Germinal center (tissue), 1 donor: ENCODE measurements around the gene TMEM254.
"Not testable (repeated sequence)": the region's sequence is repeated elsewhere in the genome, so short reads cannot be mapped to it uniquely, and the experiment has no call there.

Experiments used
- DNase-seq: peaks from one replicate; pipeline ENCODE4 v3.0.0; 2012; ENCODE audit warnings: mixed read lengths, low spot score

Gene TMEM254, protein sequence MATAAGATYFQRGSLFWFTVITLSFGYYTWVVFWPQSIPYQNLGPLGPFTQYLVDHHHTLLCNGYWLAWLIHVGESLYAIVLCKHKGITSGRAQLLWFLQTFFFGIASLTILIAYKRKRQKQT

DNA sequence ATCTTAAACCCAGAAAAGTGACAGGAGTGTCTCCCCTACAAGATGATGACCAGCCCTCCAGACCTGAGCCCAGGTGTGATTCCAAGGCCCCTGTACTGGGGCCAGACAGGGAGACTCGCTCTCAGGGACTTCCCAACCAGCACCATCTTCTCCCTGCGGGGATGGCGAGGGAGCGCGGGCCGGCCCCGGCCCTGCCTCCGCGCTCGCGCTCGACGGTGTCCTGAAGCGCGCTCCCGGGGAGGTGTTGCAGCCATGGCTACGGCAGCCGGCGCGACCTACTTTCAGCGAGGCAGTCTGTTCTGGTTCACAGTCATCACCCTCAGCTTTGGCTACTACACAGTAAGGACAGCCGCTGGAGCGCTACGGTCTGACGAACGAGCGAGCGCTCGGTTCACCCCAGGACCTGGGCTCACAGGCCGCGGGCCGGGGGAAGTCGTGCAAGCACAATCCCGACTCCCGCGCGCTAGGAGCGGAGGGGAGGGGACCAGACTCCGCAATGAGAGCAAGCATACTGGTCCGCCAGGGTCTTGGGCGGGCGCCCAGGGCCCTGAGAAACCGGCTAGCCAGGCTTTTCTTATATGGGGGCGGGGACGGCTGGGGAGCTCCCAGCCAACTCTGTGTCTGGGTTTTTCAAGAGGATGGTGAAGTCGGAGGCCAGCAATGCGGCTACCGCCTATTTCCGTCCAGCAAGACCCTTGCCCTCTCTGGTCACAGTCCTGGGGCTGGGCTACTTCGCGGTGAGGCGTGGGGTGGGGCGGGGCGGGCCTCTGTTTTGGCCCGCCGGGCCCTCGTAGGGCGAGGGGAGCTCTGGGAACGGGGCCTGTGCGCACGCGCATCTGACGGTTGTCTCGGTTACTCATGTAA, at the start of gene TMEM254:
TMEM254 (plus strand) TSS at position 218 of the 864 bp plus-strand sequence; CDS start at position 253, 35 bp downstream.
- DNase-seq, result peak; percentile 89

DNA sequence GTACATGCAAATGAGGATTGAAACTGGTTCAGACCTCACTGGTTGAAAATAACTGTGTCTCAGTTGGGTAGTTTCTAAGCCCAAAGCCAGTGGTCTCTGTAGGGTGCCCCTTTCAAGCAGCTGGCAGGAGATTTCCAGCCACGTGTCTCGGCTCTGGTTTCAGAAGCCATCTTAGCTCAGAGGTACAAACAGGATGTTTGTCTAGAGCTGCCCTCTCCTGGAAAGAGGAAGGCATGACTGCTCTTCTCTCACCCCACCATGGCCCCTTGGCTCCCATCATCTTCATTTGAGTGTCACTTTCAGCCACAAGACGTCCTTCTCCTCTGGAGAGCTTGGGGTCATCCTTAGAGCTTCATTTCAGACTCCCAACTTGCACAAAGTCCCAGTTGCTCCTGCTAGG, 49.3 kb upstream of the TMEM254 start:
- peak; percentile 38 for DNase-seq

DNA sequence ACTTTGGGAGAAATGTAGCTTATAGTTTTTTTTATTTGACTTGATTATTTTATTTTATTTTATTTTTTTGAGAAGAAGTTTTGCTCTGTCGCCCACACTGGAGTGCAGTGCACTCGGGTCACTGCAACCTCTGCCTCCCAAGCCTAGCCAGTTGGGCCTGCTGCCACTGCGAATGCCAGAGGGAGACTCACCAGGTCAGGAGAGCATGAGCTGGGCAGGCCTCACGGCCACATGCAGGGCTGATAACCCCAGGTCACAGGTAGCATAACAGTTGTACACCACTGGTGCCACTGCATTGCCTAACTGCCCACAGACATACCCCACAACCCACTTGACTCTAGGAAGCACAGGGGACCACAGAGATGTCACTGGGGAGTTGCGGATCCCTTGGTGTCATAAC, 48.6 kb upstream of the TMEM254 start:
- DNase-seq, result not testable (repeated sequence)

DNA sequence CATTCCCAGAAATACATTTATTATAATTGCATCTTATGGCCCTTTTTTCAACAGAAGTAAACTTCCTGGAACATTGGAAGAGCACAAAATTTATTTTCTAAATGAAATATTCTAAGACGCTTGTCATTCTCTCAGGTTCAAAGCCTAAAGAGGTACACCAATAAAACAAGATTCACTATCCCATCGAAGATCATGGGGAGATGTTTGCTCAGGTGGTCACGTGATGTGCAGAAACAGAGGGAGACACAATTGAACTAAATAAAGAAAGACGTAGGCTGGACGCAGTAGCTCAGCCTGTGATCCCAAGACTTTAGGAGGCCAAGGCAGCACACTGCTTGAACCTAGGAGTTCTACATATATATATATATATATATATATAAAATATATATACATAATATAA, 46.0 kb upstream of the TMEM254 start:
- no peak for DNase-seq

DNA sequence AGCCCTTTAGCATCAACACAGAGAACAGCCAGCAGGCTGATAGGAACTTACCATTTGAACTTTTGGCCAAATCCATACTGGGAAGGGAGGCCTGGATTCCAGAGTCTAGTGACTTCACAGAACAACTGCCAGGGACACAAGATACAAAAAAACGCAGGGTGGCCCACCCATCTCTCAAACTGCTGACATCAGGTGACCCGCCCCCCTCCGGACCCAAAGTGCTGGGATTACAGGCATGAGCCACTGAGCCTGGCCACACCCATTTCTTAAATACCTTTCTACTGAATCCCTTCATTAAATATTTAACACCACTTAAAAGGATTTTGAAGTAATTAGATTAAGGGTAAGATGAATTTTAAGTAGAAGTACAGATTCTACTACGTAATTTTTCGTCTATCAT, 43.7 kb upstream of the TMEM254 start:
- not testable (repeated sequence) for DNase-seq

DNA sequence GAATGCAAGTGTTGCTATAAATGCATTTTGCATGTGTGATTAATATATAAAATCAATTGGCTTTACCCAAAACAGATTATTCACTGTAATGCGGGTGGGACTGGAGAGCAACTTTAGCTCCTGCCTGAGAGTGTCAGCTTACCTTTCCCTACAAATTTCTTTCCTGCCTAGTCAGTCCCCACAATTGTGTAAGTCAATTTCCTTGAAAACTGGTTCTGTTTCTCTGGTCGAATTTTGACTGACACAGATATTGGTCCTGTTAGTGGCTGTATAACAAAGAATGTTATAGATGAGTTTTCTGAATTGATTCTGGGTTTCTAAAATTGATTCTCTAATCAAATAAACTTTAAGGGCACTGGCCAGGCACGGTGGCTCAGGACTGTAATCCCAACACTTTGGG, 43.0 kb upstream of the TMEM254 start:
- DNase-seq, result not testable (repeated sequence)

DNA sequence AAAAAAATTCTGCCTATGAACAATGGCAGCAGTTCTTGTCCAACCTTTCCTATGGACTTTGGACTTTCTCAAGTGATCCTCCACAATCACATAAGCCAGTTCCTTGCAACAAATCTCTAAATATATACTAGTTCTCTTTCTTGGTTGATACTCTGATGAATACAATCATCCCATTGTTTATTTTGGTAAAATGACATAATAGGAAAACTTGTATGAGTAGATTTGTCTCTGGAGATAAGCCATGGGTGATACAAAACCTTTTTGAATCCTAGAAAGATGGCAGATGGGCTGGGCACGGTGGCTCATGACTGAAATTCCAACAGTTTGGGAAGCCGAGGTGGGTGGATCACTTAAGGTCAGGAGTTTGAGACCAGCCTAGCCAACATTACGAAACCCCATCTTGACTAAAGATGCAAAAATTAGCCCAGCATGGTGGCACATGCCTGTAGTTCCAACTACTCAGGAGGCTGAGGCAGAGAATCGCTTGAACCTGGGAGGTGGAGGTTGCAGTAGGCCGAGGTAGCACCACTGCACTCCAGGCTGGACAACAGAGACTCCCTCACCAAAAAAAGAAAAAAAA, 41.5 kb upstream of the TMEM254 start:
- DNase-seq, result not testable (repeated sequence)

DNA sequence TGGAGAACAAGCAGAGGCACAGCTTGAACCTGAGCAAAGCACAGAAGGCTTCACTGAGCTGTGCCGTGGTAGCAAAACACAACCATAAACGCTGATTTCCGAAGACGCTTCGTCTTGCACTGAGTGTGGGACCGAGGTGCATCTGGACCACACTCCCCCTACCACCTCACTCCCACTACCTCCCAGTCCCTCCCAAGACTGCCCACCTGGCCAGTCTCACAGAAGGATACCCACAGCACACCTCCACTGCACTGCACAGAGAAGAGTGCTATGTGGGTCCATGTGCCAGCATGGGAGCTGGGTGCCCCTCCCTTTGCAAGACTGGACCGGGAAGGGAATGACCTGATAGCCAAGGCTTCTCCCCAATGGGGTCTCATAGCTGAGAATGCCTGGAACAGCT, 40.2 kb upstream of the TMEM254 start:
- not testable (repeated sequence) for DNase-seq

DNA sequence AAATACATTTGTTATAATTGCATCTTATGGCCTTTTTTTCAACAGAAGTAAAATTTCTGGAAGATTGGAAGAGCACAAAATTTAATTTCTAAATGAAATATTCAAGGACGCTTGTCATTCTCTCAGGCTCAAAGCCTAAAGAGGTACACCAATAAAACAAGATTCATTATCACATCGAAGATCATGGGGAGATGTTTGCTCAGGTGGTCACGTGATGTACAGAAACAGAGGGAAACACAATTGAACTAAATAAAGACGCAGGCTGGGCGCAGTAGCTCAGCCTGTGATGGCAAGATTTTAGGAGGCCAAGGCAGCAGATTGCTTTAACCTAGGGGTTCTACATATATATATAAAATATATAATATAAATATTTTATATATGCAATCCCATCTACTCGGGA, 37.3 kb upstream of the TMEM254 start:
- no peak for DNase-seq

DNA sequence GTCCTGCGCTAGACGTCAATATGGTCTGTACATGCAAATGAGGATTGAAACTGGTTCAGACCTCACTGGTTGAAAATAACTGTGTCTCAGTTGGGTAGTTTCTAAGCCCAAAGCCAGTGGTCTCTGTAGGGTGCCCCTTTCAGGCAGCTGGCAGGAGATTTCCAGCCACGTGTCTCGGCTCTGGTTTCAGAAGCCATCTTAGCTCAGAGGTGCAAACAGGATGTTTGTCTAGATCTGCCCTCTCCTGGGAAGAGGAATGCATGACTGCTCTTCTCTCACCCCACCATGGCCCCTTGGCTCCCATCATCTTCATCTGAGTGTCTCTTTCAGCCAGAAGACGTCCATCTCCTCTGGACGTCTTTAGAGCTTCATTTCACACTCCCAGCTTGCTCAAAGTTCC, 33.5 kb upstream of the TMEM254 start:
- DNase-seq, result not testable (repeated sequence)

DNA sequence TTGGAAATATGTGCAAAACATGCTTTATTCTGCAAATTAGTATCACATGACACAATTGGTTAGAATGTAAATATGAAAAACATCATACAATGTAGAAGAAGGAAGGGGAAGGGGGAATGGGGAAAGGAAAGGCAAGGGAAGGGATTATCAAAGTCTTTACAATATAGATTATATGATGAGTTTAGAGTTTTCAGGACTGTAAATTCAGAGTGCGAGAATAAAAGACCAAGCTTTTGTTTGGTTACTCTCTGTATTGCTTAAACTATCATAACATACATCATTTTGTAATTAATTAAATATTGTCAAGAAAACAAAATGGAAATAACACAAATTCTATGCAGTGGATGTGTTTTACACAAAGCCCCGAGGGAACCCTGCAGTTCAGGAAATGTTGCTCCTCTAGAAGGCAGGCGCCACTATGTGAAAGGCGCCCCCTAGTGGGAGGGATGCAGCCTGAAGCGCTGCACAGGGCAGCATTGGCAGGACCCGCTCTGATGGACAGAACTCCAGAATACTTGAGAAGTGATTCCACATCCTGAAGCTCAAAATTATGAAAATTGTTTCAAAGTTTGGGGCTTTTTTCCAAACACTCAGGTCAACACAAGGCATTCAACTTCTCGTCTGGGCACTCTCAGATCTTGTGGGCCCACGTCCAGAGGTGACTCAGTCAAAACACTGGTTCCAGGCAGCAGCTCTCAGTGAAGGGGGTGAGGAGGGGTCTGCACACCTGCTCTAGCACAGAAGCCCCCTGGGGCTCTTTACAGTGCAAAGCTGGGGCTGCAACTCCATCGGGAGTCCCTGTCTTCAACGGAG, 31.6 kb upstream of the TMEM254 start:
- peak; percentile 67 for DNase-seq

DNA sequence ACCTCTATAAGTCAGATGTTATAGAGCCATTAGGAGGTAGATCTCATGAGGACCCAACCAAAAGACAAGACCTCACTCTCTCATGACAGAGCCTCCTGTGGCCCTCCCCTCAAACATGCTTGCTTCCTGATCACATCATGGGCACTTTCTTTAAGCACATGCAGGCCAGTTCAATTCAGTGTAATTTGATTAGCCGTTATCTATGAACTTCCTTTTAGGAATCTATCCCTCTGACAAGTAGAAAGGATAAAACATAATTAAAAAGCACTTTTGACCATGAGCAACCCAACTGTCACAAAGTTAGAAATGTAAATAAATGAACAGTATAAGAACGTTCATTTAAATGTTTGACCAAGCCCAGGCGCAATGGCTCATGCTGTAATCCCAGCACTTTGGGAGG, 27.7 kb upstream of the TMEM254 start:
- DNase-seq, result no peak

DNA sequence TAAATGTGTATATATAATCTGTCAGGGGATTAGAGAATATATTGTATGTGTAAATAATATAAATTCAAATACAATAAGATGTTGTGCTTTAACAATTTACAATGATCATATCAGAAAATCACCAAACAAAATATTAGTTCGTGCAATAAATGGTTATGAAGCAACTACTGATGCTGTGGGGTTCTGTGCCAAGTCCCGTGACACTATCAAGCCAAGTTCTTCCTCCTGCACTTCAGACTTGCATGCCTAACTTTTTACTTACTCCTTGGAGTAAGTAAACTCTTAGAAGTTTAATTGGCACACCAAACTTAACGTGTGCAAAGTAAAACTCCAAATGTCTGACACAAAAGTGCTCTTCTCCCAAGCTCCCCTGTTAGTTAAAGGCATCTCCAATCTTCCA, 26.5 kb upstream of the TMEM254 start:
- DNase-seq, result no peak

DNA sequence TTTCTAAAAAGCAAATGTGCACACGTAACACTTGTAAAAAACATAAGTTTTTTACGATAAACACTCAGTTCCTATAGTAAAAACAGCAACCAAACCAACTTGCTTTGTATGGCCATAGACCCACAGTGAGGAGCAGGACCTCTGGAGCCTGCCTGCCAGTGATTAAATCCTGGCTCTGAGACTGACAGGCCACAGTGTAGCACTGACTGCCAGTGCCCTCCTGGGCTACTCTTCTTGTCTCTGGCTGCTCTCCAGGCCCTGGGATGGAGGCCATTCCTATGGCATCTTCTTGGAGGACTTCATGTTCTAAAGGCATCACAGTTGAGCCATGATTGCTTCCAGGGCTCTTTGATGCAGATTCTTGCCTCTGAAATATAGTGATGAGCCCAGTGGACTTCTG, 22.7 kb upstream of the TMEM254 start:
- DNase-seq, result no peak

DNA sequence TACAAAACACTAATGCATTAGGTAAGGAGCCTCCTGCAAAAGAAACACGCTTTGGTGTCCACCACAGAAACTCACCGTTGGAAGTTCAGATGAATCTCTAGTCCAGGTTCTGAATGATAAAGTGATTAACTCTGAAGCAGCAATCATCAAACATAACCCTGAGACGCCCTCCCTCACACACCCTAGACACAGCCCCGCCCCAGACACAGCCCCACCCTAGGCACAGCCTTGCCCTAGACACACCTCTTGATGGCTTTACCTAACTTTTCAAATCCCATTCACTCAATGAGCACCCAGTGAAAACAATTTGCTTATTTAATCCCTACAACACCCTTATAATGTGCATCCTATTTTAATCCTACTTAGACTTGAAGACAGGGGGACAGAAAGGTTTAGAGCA, 21.3 kb upstream of the TMEM254 start:
- no peak for DNase-seq

DNA sequence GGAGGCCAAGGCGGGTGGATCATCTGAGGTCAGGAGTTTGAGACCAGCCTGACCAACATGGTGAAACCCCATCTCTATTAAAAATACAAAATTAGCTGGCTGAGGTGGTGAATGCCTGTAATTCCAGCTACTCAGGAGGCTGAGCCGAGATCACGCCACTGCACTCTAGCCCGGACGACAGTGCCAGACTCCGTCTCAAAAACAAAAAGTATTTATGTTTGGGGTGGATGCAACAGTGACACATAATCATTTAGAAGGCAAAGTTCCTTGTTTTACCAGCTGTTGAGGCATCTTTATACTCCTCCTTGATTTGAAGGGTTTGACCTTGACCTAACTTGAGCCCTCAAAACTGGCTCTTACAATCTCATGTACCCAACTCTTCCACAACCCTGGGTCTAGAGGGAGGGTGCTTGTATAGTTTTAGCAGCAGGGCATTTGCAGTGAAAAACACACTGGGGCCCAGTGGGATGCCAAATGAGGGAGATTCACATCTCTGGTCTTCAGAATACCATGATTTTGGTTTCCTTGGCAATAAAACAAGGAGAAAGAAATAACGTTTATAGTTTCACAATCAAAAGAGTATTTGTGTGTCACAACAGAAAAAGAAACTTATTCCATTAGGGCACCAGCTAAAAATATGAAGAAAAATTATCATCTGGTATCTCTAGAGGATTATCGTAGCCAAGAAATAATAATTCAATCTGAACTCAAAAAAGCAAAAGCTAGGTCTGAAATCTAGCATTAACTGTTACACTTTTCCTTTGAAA, 14.2 kb upstream of the TMEM254 start:
- no peak for DNase-seq

DNA sequence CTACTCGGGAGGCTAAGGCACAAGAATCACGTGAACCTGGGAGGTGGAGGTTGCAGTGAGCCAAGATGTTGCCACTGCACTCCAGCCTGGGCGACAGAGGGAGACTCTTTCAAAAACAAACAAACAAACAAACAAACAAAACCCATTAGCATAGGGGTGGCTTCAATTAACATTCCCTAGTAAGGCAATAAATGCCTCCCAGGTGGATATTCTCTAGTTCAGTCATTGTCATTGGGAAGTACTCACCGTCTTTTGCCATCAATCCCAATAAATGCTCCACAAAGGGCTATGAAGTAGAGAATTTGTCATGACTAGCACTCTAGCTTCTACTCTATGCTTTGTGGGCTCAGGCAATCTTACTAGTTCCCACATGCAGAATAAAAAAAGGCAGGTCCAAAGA, 11.7 kb upstream of the TMEM254 start:
- DNase-seq, result no peak

DNA sequence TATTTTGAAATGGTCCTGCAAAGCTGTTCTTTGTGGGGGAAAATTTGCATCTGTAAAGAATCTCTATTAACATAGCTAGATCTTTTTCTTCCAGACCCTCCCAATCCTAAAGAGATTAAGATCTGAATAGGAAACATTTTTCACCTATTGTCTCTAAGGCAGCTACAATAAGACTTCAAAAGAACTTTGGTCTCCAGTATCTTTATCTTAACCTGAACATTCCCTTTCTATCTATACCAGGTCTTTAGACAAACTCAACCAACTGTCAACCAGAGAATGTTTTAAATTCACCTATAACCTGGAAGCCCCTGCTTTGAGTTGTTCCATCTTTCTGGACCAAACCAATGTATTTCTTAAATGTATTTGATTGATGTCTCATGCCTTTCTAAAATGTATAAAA, 10.6 kb upstream of the TMEM254 start:
- not testable (repeated sequence) for DNase-seq

DNA sequence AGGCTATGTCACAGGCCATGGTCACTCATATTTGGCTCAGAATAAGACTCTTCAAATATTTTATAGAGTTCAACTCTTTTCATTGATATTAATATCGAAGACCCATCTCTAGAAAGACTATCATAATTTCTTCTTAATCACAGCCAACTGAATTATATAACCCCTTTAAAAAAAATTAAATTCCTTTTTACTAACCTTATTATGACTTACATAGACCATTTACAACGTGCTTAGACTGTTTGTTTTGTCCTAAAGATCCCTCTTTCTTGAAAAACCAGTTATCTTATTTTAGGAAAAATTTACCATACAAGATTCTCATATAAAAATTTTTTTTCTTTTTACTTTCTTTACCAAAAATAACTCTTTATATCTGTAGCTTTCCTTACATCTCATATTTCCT, 10.2 kb upstream of the TMEM254 start:
- DNase-seq, result no peak

DNA sequence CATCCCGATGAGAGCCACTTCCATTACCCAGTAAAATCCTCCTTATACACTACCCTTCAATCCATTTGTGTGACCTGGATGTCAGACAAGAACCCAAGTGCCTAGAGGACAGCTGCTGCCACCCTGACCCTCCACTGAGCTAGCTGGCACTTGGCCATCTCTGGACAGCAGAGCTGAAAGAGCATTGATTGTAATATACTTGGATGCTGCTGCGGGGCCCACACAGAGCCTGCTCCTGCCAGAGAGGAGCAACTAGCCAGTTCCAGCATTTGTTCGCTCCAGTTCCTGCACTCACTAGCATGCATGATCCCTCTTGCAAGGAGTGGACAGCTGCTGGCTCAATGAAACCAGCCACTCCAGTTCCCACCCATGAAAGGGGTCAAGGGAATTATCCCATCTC, 8.4 kb upstream of the TMEM254 start:
- DNase-seq, result no peak

DNA sequence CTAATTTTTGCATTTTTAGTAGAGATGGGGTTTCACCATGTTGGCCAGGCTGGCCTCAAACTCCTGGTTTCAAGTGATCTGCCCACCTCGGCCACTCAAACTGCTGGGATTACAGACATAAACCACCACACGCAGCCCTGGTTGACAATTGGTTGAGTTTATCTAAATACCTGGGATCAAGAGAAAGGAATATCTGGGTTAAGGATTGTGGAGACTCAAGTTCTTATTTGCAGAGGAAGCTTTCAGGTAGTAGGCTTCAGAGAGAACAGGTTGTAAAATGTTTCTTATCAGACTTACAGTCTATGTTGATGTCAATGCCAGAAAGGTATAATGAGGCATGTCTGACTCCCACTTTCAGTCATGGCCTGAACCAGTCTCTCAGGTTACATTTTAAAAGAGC, 5.9 kb upstream of the TMEM254 start:
- no peak for DNase-seq

DNA sequence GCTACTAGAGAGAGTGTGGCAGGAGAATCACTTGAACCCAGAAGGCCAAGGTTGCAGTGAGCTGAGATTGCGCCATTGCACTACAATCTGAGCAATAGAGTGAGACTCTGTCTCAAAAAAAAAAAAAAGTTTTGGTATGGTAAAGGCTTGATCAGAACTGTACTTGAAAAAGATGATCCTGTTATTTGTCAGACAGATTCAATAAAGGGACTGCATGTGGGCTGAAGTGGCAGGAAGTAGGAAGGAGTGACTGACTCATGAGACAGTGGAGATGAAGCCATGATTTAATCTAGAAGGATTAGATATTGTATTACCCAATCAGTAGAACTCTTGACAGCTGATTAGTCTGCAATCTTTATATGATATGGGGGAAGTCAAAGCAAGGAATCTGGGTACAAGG, 2.7 kb upstream of the TMEM254 start:
- DNase-seq, result no peak
